B cell (primary cell): ENCODE measurements around the gene DKKL1.

Experiments used
- EZH2 ChIP-seq: IDR thresholded peaks from 2 replicates; pipeline ENCODE4 v1.6.1; 2012; ENCODE audit warnings: borderline replicate concordance, low read depth, mild to moderate bottlenecking, moderate library complexity, low read length; ENCODE audit not compliant: insufficient read depth, poor library complexity, severe bottlenecking
- TF ChIP-seq, protein P1 (sequence below): fragments of 200-600 bp; IDR thresholded peaks from one replicate; pipeline ENCODE4 v1.8.0; 2022; ENCODE audit warnings: antibody characterized with exemption, mild to moderate bottlenecking

DNA sequence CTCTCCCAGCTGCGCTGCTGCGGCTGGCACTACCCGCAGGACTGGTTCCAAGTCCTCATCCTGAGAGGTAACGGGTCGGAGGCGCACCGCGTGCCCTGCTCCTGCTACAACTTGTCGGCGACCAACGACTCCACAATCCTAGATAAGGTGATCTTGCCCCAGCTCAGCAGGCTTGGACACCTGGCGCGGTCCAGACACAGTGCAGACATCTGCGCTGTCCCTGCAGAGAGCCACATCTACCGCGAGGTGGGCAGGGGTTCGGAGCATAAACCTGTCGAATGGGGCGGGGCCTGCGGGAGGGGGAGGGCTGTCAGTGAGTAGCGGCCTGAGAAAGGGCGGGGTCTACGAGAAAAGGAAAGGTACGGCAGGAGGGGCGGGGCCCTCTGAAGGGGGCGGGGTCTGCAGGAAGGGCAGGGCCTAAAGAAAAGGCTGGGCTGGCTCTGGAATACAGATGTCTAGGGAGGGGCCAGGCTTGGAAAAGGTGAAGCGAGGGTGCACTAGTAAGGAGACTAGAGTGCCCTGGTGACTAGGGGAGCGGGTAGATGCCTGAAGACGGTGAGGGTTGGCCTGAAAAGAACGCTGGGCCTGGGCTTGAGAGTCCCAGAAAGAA is 24.9 kb upstream of the DKKL1 start:
- TF ChIP-seq, protein P1, sequence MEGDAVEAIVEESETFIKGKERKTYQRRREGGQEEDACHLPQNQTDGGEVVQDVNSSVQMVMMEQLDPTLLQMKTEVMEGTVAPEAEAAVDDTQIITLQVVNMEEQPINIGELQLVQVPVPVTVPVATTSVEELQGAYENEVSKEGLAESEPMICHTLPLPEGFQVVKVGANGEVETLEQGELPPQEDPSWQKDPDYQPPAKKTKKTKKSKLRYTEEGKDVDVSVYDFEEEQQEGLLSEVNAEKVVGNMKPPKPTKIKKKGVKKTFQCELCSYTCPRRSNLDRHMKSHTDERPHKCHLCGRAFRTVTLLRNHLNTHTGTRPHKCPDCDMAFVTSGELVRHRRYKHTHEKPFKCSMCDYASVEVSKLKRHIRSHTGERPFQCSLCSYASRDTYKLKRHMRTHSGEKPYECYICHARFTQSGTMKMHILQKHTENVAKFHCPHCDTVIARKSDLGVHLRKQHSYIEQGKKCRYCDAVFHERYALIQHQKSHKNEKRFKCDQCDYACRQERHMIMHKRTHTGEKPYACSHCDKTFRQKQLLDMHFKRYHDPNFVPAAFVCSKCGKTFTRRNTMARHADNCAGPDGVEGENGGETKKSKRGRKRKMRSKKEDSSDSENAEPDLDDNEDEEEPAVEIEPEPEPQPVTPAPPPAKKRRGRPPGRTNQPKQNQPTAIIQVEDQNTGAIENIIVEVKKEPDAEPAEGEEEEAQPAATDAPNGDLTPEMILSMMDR, result no peak
- no peak for TF ChIP-seq EZH2
